Measurements from ENCODE around the gene B3GLCT. TPM values are rescaled to one million over a fixed set of nuclear protein-coding genes. Genes with fewer than 3 reads are reported as not detected.

B3GLCT gene
- total RNA-seq, 1 experiment from 2014 or later = 8.2 TPM

- DNase-seq (ENCODE audit: low read depth, low spot score) = no peak
- in situ Hi-C loops (cut with HindIII; ENCODE audit: low pct_unique_long_range_greater_than_20kb, low sequenced_read_pairs) = no loop called here
Observed at GRCh38 chr13:31351376-31351775, 151.6 kb downstream of the B3GLCT start.

DNA sequence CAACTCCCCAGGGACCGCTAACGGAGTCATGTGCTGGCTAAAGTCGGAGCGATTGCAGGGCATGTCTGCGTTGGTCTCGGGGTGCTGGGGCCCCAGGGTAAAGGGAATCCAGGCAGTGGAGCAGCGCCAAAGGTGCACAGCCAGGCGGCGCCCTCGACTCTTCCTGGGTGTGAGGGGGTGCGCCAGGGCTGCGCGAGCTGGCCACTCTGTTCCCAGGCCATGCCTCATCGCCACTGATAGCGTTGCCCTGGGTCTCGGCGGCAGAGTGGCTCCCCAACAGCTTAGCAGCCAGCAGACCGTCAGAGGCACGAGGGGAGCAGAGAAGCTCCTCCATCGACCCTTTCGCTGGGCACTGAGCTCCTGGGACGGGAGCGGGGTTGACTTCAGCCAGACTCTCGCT lies 152.7 kb downstream of the B3GLCT start:
- no peak for DNase-seq (ENCODE audit: low read depth, low spot score)
- in situ Hi-C loops (cut with HindIII; ENCODE audit: low pct_unique_long_range_greater_than_20kb, low sequenced_read_pairs) = no loop called here

DNA sequence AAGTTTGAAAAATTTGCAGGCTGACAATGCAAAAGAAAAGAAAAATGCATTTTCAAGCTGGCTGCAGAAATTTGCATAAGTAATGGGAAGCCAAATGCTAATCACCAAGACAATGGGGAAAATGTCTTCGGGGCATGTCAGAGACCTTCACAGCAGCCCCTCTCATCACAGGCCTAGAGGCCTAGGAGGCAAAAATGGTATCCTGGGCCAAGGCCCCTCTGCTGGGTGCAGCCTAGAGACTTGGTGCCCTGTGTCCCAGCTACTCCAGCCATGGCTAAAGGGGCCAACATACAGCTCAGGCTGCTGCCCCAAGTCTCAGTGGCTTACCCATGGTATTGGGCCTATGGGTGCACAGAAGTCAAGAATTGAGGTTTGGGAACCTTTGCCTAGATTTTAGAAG lies 155.2 kb downstream of the B3GLCT start:
- DNase-seq (ENCODE audit: low read depth, low spot score) = no peak
- in situ Hi-C loops (cut with HindIII; ENCODE audit: low pct_unique_long_range_greater_than_20kb, low sequenced_read_pairs) = no loop called here

DNA sequence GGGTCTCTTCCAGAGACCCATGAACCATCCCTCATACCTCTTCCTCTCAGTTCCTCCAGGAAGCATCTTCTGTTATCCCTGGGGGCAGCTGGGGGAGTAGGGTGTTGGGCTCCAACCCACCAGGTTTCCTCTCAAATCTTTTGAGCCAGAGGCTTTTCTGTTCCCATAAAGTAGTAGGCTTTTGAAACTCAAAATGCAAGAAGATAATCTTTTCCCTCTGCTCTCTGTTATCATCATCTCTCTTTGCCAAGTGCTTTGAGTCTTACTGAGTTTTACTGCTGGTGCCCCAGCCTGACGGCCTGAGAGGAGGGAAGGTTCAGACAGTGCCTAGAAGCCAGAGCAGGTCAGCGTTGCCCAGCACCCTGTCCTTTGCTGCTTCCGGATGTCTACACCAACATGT lies 157.2 kb downstream of the B3GLCT start:
- in situ Hi-C loops (cut with HindIII; ENCODE audit: low pct_unique_long_range_greater_than_20kb, low sequenced_read_pairs) = no loop called here
- no peak for DNase-seq (ENCODE audit: low read depth, low spot score)

DNA sequence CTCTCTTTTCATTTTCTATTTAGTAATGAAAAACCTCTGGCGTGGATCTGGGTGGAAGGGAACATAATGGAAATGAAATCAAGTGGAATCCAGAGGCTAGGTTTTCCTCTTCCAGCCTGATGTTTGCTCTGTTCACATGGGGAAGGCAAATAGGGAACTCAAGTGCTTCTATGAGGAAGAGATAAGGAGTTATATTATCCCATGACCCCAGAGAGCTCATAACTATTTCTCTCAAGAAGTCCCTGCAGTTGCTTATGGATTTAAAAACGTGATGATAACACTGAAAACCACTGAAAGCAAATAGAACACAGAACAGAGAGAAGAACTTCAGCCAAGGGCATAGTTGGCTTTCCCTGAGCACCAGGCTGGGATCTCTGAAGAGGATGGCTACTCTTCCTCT lies 157.8 kb downstream of the B3GLCT start:
- in situ Hi-C loops (cut with HindIII; ENCODE audit: low pct_unique_long_range_greater_than_20kb, low sequenced_read_pairs) = no loop called here
- DNase-seq (ENCODE audit: low read depth, low spot score) = no peak

DNA sequence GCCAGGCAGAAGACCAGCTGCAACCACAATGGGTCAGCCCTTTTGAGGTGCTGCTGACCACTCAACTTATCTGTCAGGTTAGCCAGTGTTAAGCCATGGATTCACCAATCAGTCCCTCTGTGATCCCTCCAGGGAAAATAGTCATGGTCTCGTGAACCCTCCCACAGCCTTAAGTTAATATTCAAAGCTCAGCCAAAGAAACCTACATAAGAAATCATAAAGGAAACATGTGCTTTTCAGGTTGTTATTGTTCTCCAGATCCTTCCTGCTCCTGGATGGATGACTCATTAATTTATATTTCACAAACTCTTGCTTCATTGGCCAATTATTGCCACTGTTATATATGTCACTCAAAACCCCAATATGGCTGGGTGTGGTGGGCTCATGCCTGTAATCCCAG lies 161.9 kb downstream of the B3GLCT start:
- in situ Hi-C loops (cut with HindIII; ENCODE audit: low pct_unique_long_range_greater_than_20kb, low sequenced_read_pairs) = no loop called here
- no peak for DNase-seq (ENCODE audit: low read depth, low spot score)

- no peak for DNase-seq (ENCODE audit: low read depth, low spot score)
- in situ Hi-C loops (cut with HindIII; ENCODE audit: low pct_unique_long_range_greater_than_20kb, low sequenced_read_pairs) = no loop called here
Observed at GRCh38 chr13:31365630-31366029, 165.9 kb downstream of the B3GLCT start.

DNA sequence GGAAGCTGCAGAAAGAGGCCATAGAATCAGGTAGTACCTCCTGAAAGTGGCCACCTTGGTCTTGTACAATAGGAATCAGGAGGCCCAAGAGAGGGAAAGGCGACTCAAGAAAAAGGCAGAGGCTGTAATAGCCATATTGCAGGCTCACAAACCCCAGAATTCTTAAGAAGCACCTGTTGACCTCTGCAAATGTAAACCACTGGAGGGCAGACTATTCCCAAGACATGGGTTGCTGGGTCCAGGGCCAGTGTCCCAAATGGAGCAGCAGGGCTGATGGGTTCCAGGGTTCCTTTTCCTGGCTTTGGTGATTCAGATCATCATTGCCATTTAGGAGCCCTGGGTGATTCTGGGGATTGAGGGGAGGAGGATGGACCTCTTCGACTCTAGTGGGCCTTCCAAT lies 167.6 kb downstream of the B3GLCT start:
- in situ Hi-C loops (cut with HindIII; ENCODE audit: low pct_unique_long_range_greater_than_20kb, low sequenced_read_pairs) = no loop called here

DNA sequence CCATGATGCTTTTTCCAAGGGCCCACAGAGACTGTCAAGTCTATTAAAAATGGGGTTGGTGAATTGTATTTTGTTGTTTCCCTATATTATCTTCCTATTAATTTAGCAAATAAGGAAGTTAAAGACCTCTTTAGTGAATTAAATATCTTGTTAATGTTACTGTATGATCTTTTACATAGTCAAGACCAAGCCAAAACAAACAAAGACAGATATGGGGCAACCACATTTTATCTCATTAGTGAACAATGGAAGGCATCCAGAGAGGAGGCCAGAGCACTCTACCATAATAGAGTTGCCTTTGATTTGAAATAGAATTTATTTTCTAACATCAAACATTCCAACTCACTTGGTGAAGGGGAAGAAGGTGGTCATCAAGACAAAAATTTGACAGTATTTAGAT lies 169.4 kb downstream of the B3GLCT start:
- no peak for DNase-seq (ENCODE audit: low read depth, low spot score)
- in situ Hi-C loops (cut with HindIII; ENCODE audit: low pct_unique_long_range_greater_than_20kb, low sequenced_read_pairs) = no loop called here

More for the DNA sequence above, 167.6 kb downstream of the B3GLCT start:
- DNase-seq (ENCODE audit: low read depth, low spot score) = no peak

DNA sequence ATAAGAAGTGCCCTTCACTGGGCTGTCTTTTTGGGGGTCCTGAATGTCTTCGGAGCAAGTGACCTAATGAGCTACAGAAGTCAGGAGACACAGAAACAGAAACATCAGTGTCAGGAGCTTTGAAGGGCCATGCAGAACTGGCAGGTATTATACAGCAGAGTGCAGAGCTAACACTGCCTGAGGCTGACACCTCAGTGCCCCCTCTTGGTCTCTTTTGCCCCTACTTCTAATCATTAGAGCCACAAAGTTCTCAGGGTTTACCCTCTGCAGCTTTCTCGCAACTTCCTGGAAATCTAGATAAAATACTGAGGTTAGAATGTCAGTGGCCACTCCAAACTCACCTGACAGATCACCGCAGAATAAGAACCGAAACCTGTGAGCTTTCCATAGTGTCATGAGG lies 172.7 kb downstream of the B3GLCT start:
- in situ Hi-C loops (cut with HindIII; ENCODE audit: low pct_unique_long_range_greater_than_20kb, low sequenced_read_pairs) = no loop called here
- no peak for DNase-seq (ENCODE audit: low read depth, low spot score)

GRCh38 chr13:31374682-31375081 lies 174.9 kb downstream of the B3GLCT start:
- in situ Hi-C loops (cut with HindIII; ENCODE audit: low pct_unique_long_range_greater_than_20kb, low sequenced_read_pairs) = no loop called here
- no peak for DNase-seq (ENCODE audit: low read depth, low spot score)

- in situ Hi-C loops (cut with HindIII; ENCODE audit: low pct_unique_long_range_greater_than_20kb, low sequenced_read_pairs) = no loop called here
- DNase-seq (ENCODE audit: low read depth, low spot score) = no peak
Observed at GRCh38 chr13:31377946-31378345, 178.2 kb downstream of the B3GLCT start.

DNA sequence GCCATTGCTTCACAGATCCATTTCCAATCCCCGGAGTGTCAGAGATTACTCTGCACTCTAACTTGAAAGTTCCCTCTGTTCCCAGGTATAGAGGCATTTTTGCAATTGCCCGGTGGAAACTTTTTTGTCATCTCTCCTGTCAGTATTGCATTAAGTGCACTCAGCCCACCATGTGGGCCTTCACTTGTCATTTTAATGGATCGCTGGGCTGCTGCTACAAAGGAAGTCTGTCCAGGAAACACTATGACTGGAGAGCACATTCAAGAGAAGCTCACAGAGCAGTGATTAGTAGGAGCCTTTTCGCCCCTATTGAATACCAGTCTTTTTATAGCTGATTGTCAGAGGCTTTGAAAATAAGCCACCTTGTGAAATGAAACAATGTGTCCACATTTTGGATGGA lies 180.9 kb downstream of the B3GLCT start:
- in situ Hi-C loops (cut with HindIII; ENCODE audit: low pct_unique_long_range_greater_than_20kb, low sequenced_read_pairs) = no loop called here
- DNase-seq (ENCODE audit: low read depth, low spot score) = no peak

Other genes starting within 250 kb of the B3GLCT start
- 184 and 206 TPM in 2 replicates for gene HSPH1, start 38.1 kb upstream of the B3GLCT start, total RNA-seq (2014; rRNA removed; shearing (Covaris generic))